HCT116 (cell line): ENCODE measurements around the gene GPD2. TPM values are rescaled to one million over a fixed set of nuclear protein-coding genes. Genes with fewer than 3 reads are reported as not detected.

Experiments
- ATAC-seq: fragments of 200-7000 bp; cut with Tn5 transposase; 2 replicates; pipeline ENCODE4 v1.9.1; 2020; ENCODE audit warnings: mild to moderate bottlenecking, moderate library complexity
- BruUV-seq: library from RNA; stranded (reverse); fragments of 400-500 nt; replicated peaks from 2 replicates; lab custom pipeline; 2021; lab: Mats Ljungman, UMichigan
- CTCF ChIA-PET: fragments of 300-600 bp; sonication (Branson Sonifier 250); formaldehyde crosslinking; loops from one replicate; lab custom pipeline; 2021; ENCODE audit warnings: antibody characterized with exemption; lab: Charles Lee
- POLR2A ChIA-PET: fragments of 300-600, 350-600 bp; sonication (Branson Sonifier 250); formaldehyde crosslinking; loops from one replicate; lab custom pipeline; 2021; ENCODE audit warnings: antibody characterized with exemption; lab: Charles Lee
- RAD21 ChIA-PET, 2 experiments: fragments of 300-600 bp; sonication (Branson Sonifier 250); formaldehyde crosslinking; loops; one replicate each; lab custom pipeline; 2023; ENCODE audit warnings: low total read pairs in 2 of 2; ENCODE audit not compliant: uncharacterized antibody in 2 of 2, unreplicated experiment in 2 of 2, low non-redundant PET in 1 of 2; lab: Charles Lee
- DNase-seq: peaks from one replicate; pipeline ENCODE4 v3.0.0-alpha.2; 2010; ENCODE audit warnings: low read depth, low spot score
- H2AFZ ChIP-seq: fragments of 200-600 bp; shearing (Covaris generic), sonication (generic); 2 replicates; pipeline ENCODE4 v1.6.1; 2017; ENCODE audit warnings: low read depth, mixed run types, mixed read lengths, antibody characterized with exemption, low read length; ENCODE audit not compliant: poor library complexity, severe bottlenecking
- H3K27ac ChIP-seq: 2 replicates; pipeline ENCODE4 v1.5.1; 2012; ENCODE audit warnings: low read depth, low read length
- H3K27me3 ChIP-seq: fragments of 200-600 bp; sonication (generic); 2 replicates; pipeline ENCODE4 v1.6.1; 2016; ENCODE audit warnings: mixed run types, low read length, mixed read lengths; ENCODE audit not compliant: insufficient read depth
- H3K36me3 ChIP-seq, 2 experiments: fragments of 200-500 bp in 1 of 2; fragments of 200-600 bp in 1 of 2; sonication (Bioruptor generic) in 1 of 2; sonication (generic) in 1 of 2; 2 replicates each; pipeline versions ENCODE4 v1.5.1 to v1.6.1; 2014 to 2016; ENCODE audit warnings: low read length in 2 of 2, inconsistent platforms in 1 of 2, mixed read lengths in 1 of 2, mixed run types in 1 of 2; ENCODE audit not compliant: insufficient read depth in 2 of 2, control insufficient read depth in 1 of 2
- H3K4me1 ChIP-seq, 2 experiments: fragments of 200-600 bp in 1 of 2; sonication (generic) in 1 of 2; 2 replicates each; pipeline versions ENCODE4 v1.5.1 to v1.6.1; 2012 to 2017; ENCODE audit warnings: low read length in 2 of 2, inconsistent platforms in 1 of 2, mild to moderate bottlenecking in 1 of 2, mixed read lengths in 1 of 2, mixed run types in 1 of 2, moderate library complexity in 1 of 2; ENCODE audit not compliant: insufficient read depth in 2 of 2, control insufficient read depth in 1 of 2
- H3K4me2 ChIP-seq: fragments of 200-600 bp; sonication (generic); 2 replicates; pipeline ENCODE4 v1.6.1; 2017; ENCODE audit warnings: mixed run types, low read length, mixed read lengths
- H3K4me3 ChIP-seq, 2 experiments: fragments of 200-600 bp in 1 of 2; sonication (generic) in 1 of 2; replicated peaks in 1 of 2; 2 replicates each; pipeline ENCODE4 v1.5.1; 2011 to 2016; ENCODE audit warnings: low read length in 2 of 2, control low read depth in 1 of 2, low read depth in 1 of 2, mild to moderate bottlenecking in 1 of 2, mixed read lengths in 1 of 2, mixed run types in 1 of 2
- H3K79me2 ChIP-seq: fragments of 200-600 bp; sonication (generic); 2 replicates; pipeline ENCODE4 v1.6.1; 2017; ENCODE audit warnings: mild to moderate bottlenecking, mixed run types, low read length, moderate library complexity, mixed read lengths; ENCODE audit not compliant: insufficient read depth
- H3K9ac ChIP-seq: fragments of 200-600 bp; sonication (generic); 2 replicates; pipeline ENCODE4 v1.6.1; 2016; ENCODE audit warnings: low read length, mixed read lengths
- H3K9me2 ChIP-seq: fragments of 200-600 bp; sonication (generic), shearing (Covaris generic); 2 replicates; pipeline ENCODE4 v1.6.1; 2017; ENCODE audit warnings: mixed run types, mild to moderate bottlenecking, moderate library complexity; ENCODE audit not compliant: insufficient read depth
- H3K9me3 ChIP-seq, 2 experiments: fragments of 200-500 bp in 1 of 2; fragments of 200-600 bp in 1 of 2; sonication (Bioruptor generic) in 1 of 2; sonication (generic) in 1 of 2; 2 replicates each; pipeline ENCODE4 v1.6.1; 2014 to 2017; ENCODE audit warnings: low read length in 2 of 2, mixed read lengths in 2 of 2, inconsistent platforms in 1 of 2, low read depth in 1 of 2, mild to moderate bottlenecking in 1 of 2, mixed run types in 1 of 2, moderate library complexity in 1 of 2; ENCODE audit not compliant: control insufficient read depth in 1 of 2, insufficient read depth in 1 of 2
- H4K20me1 ChIP-seq: fragments of 200-600 bp; sonication (generic), shearing (Covaris generic); 2 replicates; pipeline ENCODE4 v1.6.1; 2017; ENCODE audit warnings: mixed run types, mild to moderate bottlenecking, moderate library complexity; ENCODE audit not compliant: insufficient read depth
- ATF3 ChIP-seq: IDR thresholded peaks from 2 replicates; pipeline ENCODE4 v1.6.1; 2012
- CBX3 ChIP-seq: IDR thresholded peaks from 2 replicates; pipeline ENCODE4 v1.6.1; 2012; ENCODE audit warnings: low read depth
- CEBPB ChIP-seq: IDR thresholded peaks from 2 replicates; pipeline ENCODE4 v1.6.1; 2012; ENCODE audit warnings: low read depth
- EGR1 ChIP-seq: IDR thresholded peaks from 2 replicates; pipeline ENCODE4 v1.6.1; 2012; ENCODE audit warnings: low read depth
- ELF1 ChIP-seq: IDR thresholded peaks from 2 replicates; pipeline ENCODE4 v1.6.1; 2012; ENCODE audit warnings: low read depth, borderline replicate concordance
- EZH2phosphoT487 ChIP-seq: fragments of 200-600 bp; IDR thresholded peaks from 2 replicates; pipeline ENCODE4 v1.6.1; 2018; ENCODE audit warnings: antibody characterized with exemption, borderline replicate concordance
- JUND ChIP-seq: IDR thresholded peaks from 2 replicates; pipeline ENCODE4 v1.6.1; 2012
- MAX ChIP-seq: IDR thresholded peaks from 2 replicates; pipeline ENCODE4 v1.6.1; 2012
- POLR2A ChIP-seq: IDR thresholded peaks from 2 replicates; pipeline ENCODE4 v1.7.0; 2011; ENCODE audit warnings: borderline replicate concordance; ENCODE audit not compliant: insufficient read depth, insufficient read length; ENCODE audit errors: extremely low read depth
- POLR2AphosphoS5 ChIP-seq: IDR thresholded peaks from 2 replicates; pipeline ENCODE4 v1.6.1; 2011; ENCODE audit warnings: mild to moderate bottlenecking, low read depth, low read length, moderate library complexity
- RAD21 ChIP-seq: IDR thresholded peaks from 2 replicates; pipeline ENCODE4 v1.6.1; 2012; ENCODE audit warnings: low read depth, mild to moderate bottlenecking
- REST ChIP-seq: IDR thresholded peaks from 2 replicates; pipeline ENCODE4 v1.6.1; 2012; ENCODE audit warnings: low read depth
- SP1 ChIP-seq: IDR thresholded peaks from 2 replicates; pipeline ENCODE4 v1.6.1; 2012; ENCODE audit warnings: low read depth
- SRF ChIP-seq: IDR thresholded peaks from 2 replicates; pipeline ENCODE4 v1.6.1; 2012; ENCODE audit warnings: low read depth
- TCF7L2 ChIP-seq: IDR thresholded peaks from 2 replicates; pipeline ENCODE4 v1.7.0; 2011; ENCODE audit warnings: borderline replicate concordance, inconsistent platforms; ENCODE audit not compliant: insufficient read depth, insufficient read length; ENCODE audit errors: extremely low read depth
- YY1 ChIP-seq: IDR thresholded peaks from 2 replicates; pipeline ENCODE4 v1.6.1; 2011; ENCODE audit warnings: low read length, low read depth, moderate library complexity, mild to moderate bottlenecking; ENCODE audit not compliant: insufficient replicate concordance; ENCODE audit errors: extremely low read depth
- ZFX ChIP-seq: fragments of 450-650 bp; IDR thresholded peaks from 2 replicates; pipeline ENCODE4 v1.6.1; 2017
- intact Hi-C: fragments of 100-400 bp; cut with micrococcal nuclease; formaldehyde crosslinking; loops from 2 replicates; pipeline ENCODE4 v1.10.0; 2022
- total RNA-seq: library from RNA; stranded (reverse); gene quantifications from one replicate; pipeline ENCODE4 v1.2.1, GENCODE V29; 2021; ENCODE audit not compliant: unreplicated experiment

The GPD2 gene
- total RNA-seq, 1 experiment from 2014 or later = 80.7 TPM

GRCh38 chr2:156399950-156400705 is 36.1 kb upstream of the GPD2 start (continued):
- no peak for TF ChIP-seq EGR1
- 0 out of 2 replicates have a peak, but pooled peaks have one; percentile 13 for TF ChIP-seq RAD21
- TF ChIP-seq POLR2A = peak; percentile 25
- TF ChIP-seq CEBPB = 0 out of 2 replicates have a peak, but pooled peaks have one; percentile 41
- TF ChIP-seq SRF = no peak
- TF ChIP-seq YY1 = peak; percentile 13
- no peak for TF ChIP-seq EZH2phosphoT487
- TF ChIP-seq ATF3 = no peak
- TF ChIP-seq TCF7L2 = no peak
- TF ChIP-seq ZFX = peak; percentile 65; the same call in 1 of the 2 replicates
- no peak; the same call in 1 of the 2 replicates for TF ChIP-seq JUND
- TF ChIP-seq SP1 = no peak; the same call in 1 of the 2 replicates

GRCh38 chr2:156400706-156401678 is 35.2 kb upstream of the GPD2 start:
- ATAC-seq = peak; percentile 76
- H3K36me3 ChIP-seq = no peaks in the 10 kb centered on the region
- intact Hi-C loops = loop anchor here (1.0 to 2.0 kb wide), 3 partner anchors 69 to 492 kb away; partner anchors contain the start of gene NR4A2
- H3K4me3 ChIP-seq = peak overlapping the region; percentile 37 to 60
- no peaks in the 10 kb centered on the region for H3K27me3 ChIP-seq
- H3K9me3 ChIP-seq = no peaks in the 10 kb centered on the region
- peak overlapping the region; percentile 68 for H3K9ac ChIP-seq
- H4K20me1 ChIP-seq = no peaks in the 10 kb centered on the region
- peaks cover 12 to 49% of the 10 kb centered on the region in 2 experiments for H3K4me1 ChIP-seq
- no peaks in the 10 kb centered on the region for H3K9me2 ChIP-seq
- CTCF ChIA-PET = interaction anchor here (1.2 to 1.5 kb wide), 2 partner anchors 67 to 188 kb away, joined by 5 to 6 read pairs; no protein-coding TSS in a partner anchor
- POLR2A ChIA-PET = interaction anchor here (1.2 to 2.1 kb wide), 3 partner anchors 57 to 67 kb away, joined by 4 to 15 read pairs (median 9); no protein-coding TSS in a partner anchor
- DNase-seq = peak; percentile 75
- no TSS peak for BruUV-seq
- peak overlapping the region; percentile 82; the same call in 1 of the 2 replicates for H3K27ac ChIP-seq
- no peaks in the 10 kb centered on the region for H3K79me2 ChIP-seq
- RAD21 ChIA-PET = interaction anchor here (0.7 to 1.6 kb wide), 4 partner anchors 58 to 1028 kb away, joined by 3 to 4 read pairs (median 4); no protein-coding TSS in a partner anchor
- peak overlapping the region; percentile 90 for H3K4me2 ChIP-seq
- H2AFZ ChIP-seq = peak overlapping the region; percentile 96
- TF ChIP-seq MAX = peak; percentile 57
- no peak for TF ChIP-seq REST
- TF ChIP-seq POLR2AphosphoS5 = peak; percentile 39; the same call in 1 of the 2 replicates
- no peak for TF ChIP-seq ELF1
- TF ChIP-seq EZH2phosphoT487 = no peak
- TF ChIP-seq CBX3 = peak; percentile 85; the same call in 1 of the 2 replicates
- TF ChIP-seq SRF = no peak; the same call in 1 of the 2 replicates
- TF ChIP-seq JUND = no peak
- peak; percentile 94 for TF ChIP-seq ATF3
- TF ChIP-seq POLR2A = no peak
- peak; percentile 7; the same call in 1 of the 2 replicates for TF ChIP-seq RAD21
- TF ChIP-seq SP1 = peak; percentile 12; the same call in 1 of the 2 replicates
